ENCODE results near the gene UNC13C.

Gene UNC13C

GRCh38 chr15:54640873-54641272 lies 662.6 kb downstream of the UNC13C start:
- Histone ChIP-seq H3K23ac (ENCODE audit: low read length) (no peak overlapping the region), H3K79me1 (ENCODE audit: low read length) (no peaks in the 10 kb centered on the region), H4K12ac (ENCODE audit: low read depth, low read length) (no peak overlapping the region), H2AK5ac (ENCODE audit: low read length) (no peak overlapping the region), H4K91ac (ENCODE audit: low read depth, low read length) (no peak overlapping the region), H4K8ac (ENCODE audit: low read depth, low read length) (no peak overlapping the region), H2BK12ac (ENCODE audit: low read length) (no peak overlapping the region), H3K36me3 (ENCODE audit: control insufficient read depth in 1 of 2, insufficient read depth in 2 of 2, low read length in 2 of 2) (no peaks in the 10 kb centered on the region), H3K4ac (ENCODE audit: low read depth, low read length) (no peak overlapping the region), H3K4me1 (ENCODE audit: control insufficient read depth in 1 of 2, insufficient read depth in 2 of 2, low read length in 2 of 2) (no peaks in the 10 kb centered on the region), H2AFZ (ENCODE audit: insufficient read depth, low read length, poor library complexity) (no peak overlapping the region), H3K18ac (ENCODE audit: low read length) (no peak overlapping the region), H2BK5ac (ENCODE audit: low read depth, low read length, poor library complexity) (no peak overlapping the region), H3K4me2 (ENCODE audit: low read length) (no peak overlapping the region), H3K27me3 (ENCODE audit: insufficient read depth, low read length) (no peaks in the 10 kb centered on the region), H3K4me3 (ENCODE audit: low read depth, low read length) (no peak overlapping the region), H2BK120ac (ENCODE audit: insufficient read depth, low read length, poor library complexity) (no peak overlapping the region), H3K14ac (ENCODE audit: low read length) (no peak overlapping the region), H3K27ac (ENCODE audit: low read depth, low read length) (no peak overlapping the region), H3K9me3 (ENCODE audit: insufficient read depth, low read depth, low read length) (no peaks in the 10 kb centered on the region), H3K79me2 (ENCODE audit: control insufficient read depth, insufficient read depth, low read length, poor library complexity) (no peaks in the 10 kb centered on the region), H3K9ac (ENCODE audit: low read length) (no peak overlapping the region)
- DNase-seq, result no peak
- no CpG with 5 or more reads among the region's 2 CpGs for WGBS (ENCODE audit: extremely low coverage, insufficient coverage, insufficient read length)

GRCh38 chr15:54644796-54645195 lies 666.6 kb downstream of the UNC13C start:
- H3K9ac ChIP-seq (ENCODE audit: low read length), result no peak overlapping the region

DNA sequence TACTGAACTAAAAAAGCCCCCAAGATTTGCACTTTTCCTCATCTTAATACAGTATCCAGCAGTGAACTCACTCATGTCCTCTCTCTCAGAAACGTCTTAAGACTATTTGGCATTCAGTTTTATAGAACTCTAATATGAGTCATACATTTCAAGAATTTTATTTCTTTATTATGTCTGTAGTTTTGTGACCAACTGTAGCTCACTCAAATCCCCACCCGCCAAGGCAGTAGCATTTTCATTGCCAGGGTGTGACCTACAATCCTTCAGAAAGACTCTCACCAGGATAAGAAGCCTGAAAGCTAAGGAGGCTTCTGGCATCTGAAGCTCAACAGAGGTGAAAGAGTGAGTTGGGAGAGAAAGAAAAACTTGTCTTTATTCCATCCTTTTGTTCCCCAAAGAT lies 681.4 kb downstream of the UNC13C start:
- no peak overlapping the region for H3K4me2 ChIP-seq (ENCODE audit: low read length)
- H4K8ac ChIP-seq (ENCODE audit: low read depth, low read length), result no peak overlapping the region
- no peak for DNase-seq
- WGBS (ENCODE audit: extremely low coverage, insufficient coverage, insufficient read length), result no CpG with 5 or more reads among the region's 2 CpGs
- H3K27me3 ChIP-seq (ENCODE audit: insufficient read depth, low read length), result no peaks in the 10 kb centered on the region
- H2BK5ac ChIP-seq (ENCODE audit: low read depth, low read length, poor library complexity), result no peak overlapping the region
- H3K27ac ChIP-seq (ENCODE audit: low read depth, low read length), result no peak overlapping the region
- no peaks in the 10 kb centered on the region for H3K79me2 ChIP-seq (ENCODE audit: control insufficient read depth, insufficient read depth, low read length, poor library complexity)
- no peaks in the 10 kb centered on the region for H3K79me1 ChIP-seq (ENCODE audit: low read length)
- H4K12ac ChIP-seq (ENCODE audit: low read depth, low read length), result no peak overlapping the region
- no peak overlapping the region for H3K14ac ChIP-seq (ENCODE audit: low read length)
- H3K4me1 ChIP-seq (ENCODE audit: control insufficient read depth in 1 of 2, insufficient read depth in 2 of 2, low read length in 2 of 2), result no peaks in the 10 kb centered on the region
- no peak overlapping the region for H2AFZ ChIP-seq (ENCODE audit: insufficient read depth, low read length, poor library complexity)
- H3K9me3 ChIP-seq (ENCODE audit: insufficient read depth, low read depth, low read length), result no peaks in the 10 kb centered on the region
- H2BK120ac ChIP-seq (ENCODE audit: insufficient read depth, low read length, poor library complexity), result no peak overlapping the region
- no peak overlapping the region for H2AK5ac ChIP-seq (ENCODE audit: low read length)
- H2BK12ac ChIP-seq (ENCODE audit: low read length), result no peak overlapping the region
- H3K23ac ChIP-seq (ENCODE audit: low read length), result no peak overlapping the region
- H3K4me3 ChIP-seq (ENCODE audit: low read depth, low read length), result no peak overlapping the region
- H3K4ac ChIP-seq (ENCODE audit: low read depth, low read length), result no peak overlapping the region
- no peak overlapping the region for H4K91ac ChIP-seq (ENCODE audit: low read depth, low read length)
- no peak overlapping the region for H3K18ac ChIP-seq (ENCODE audit: low read length)
- no peaks in the 10 kb centered on the region for H3K36me3 ChIP-seq (ENCODE audit: control insufficient read depth in 1 of 2, insufficient read depth in 2 of 2, low read length in 2 of 2)
- H3K9ac ChIP-seq (ENCODE audit: low read length), result no peak overlapping the region

More at GRCh38 chr15:54644796-54645195, 666.6 kb downstream of the UNC13C start:
- no peak overlapping the region for H3K18ac ChIP-seq (ENCODE audit: low read length)
- H3K23ac ChIP-seq (ENCODE audit: low read length), result no peak overlapping the region
- no peak for DNase-seq
- no peak overlapping the region for H2BK5ac ChIP-seq (ENCODE audit: low read depth, low read length, poor library complexity)
- no peak overlapping the region for H4K12ac ChIP-seq (ENCODE audit: low read depth, low read length)
- WGBS (ENCODE audit: extremely low coverage, insufficient coverage, insufficient read length), result no CpG with 5 or more reads among the region's 2 CpGs
- no peak overlapping the region for H3K27ac ChIP-seq (ENCODE audit: low read depth, low read length)
- no peak overlapping the region for H2AFZ ChIP-seq (ENCODE audit: insufficient read depth, low read length, poor library complexity)
- H4K8ac ChIP-seq (ENCODE audit: low read depth, low read length), result no peak overlapping the region
- no peak overlapping the region for H3K14ac ChIP-seq (ENCODE audit: low read length)
- no peak overlapping the region for H3K4me2 ChIP-seq (ENCODE audit: low read length)
- no peak overlapping the region for H2AK5ac ChIP-seq (ENCODE audit: low read length)
- no peaks in the 10 kb centered on the region for H3K27me3 ChIP-seq (ENCODE audit: insufficient read depth, low read length)
- H3K79me1 ChIP-seq (ENCODE audit: low read length), result no peaks in the 10 kb centered on the region
- H2BK12ac ChIP-seq (ENCODE audit: low read length), result no peak overlapping the region
- H3K36me3 ChIP-seq (ENCODE audit: control insufficient read depth in 1 of 2, insufficient read depth in 2 of 2, low read length in 2 of 2), result no peaks in the 10 kb centered on the region
- H3K4me3 ChIP-seq (ENCODE audit: low read depth, low read length), result no peak overlapping the region
- H3K4ac ChIP-seq (ENCODE audit: low read depth, low read length), result no peak overlapping the region
- no peaks in the 10 kb centered on the region for H3K79me2 ChIP-seq (ENCODE audit: control insufficient read depth, insufficient read depth, low read length, poor library complexity)
- no peak overlapping the region for H4K91ac ChIP-seq (ENCODE audit: low read depth, low read length)
- no peak overlapping the region for H2BK120ac ChIP-seq (ENCODE audit: insufficient read depth, low read length, poor library complexity)
- peaks cover 5% of the 10 kb centered on the region for H3K9me3 ChIP-seq (ENCODE audit: insufficient read depth, low read depth, low read length)
- no peaks in the 10 kb centered on the region for H3K4me1 ChIP-seq (ENCODE audit: control insufficient read depth in 1 of 2, insufficient read depth in 2 of 2, low read length in 2 of 2)

GRCh38 chr15:54660356-54660755 lies 682.1 kb downstream of the UNC13C start:
- no peak overlapping the region for H2BK12ac ChIP-seq (ENCODE audit: low read length)
- no peaks in the 10 kb centered on the region for H3K9me3 ChIP-seq (ENCODE audit: insufficient read depth, low read depth, low read length)
- H2AK5ac ChIP-seq (ENCODE audit: low read length), result no peak overlapping the region
- no peak overlapping the region for H2AFZ ChIP-seq (ENCODE audit: insufficient read depth, low read length, poor library complexity)
- no peaks in the 10 kb centered on the region for H3K27me3 ChIP-seq (ENCODE audit: insufficient read depth, low read length)
- no CpG with 5 or more reads among the region's 5 CpGs for WGBS (ENCODE audit: extremely low coverage, insufficient coverage, insufficient read length)
- H3K4me2 ChIP-seq (ENCODE audit: low read length), result no peak overlapping the region
- H3K27ac ChIP-seq (ENCODE audit: low read depth, low read length), result no peak overlapping the region
- no peaks in the 10 kb centered on the region for H3K4me1 ChIP-seq (ENCODE audit: control insufficient read depth in 1 of 2, insufficient read depth in 2 of 2, low read length in 2 of 2)
- H2BK5ac ChIP-seq (ENCODE audit: low read depth, low read length, poor library complexity), result no peak overlapping the region
- no peak overlapping the region for H3K14ac ChIP-seq (ENCODE audit: low read length)
- peak overlapping the region; percentile 46 for H3K9ac ChIP-seq (ENCODE audit: low read length)
- H3K4ac ChIP-seq (ENCODE audit: low read depth, low read length), result no peak overlapping the region
- no peaks in the 10 kb centered on the region for H3K79me1 ChIP-seq (ENCODE audit: low read length)
- H2BK120ac ChIP-seq (ENCODE audit: insufficient read depth, low read length, poor library complexity), result no peak overlapping the region
- no peak overlapping the region for H3K4me3 ChIP-seq (ENCODE audit: low read depth, low read length)
- no peak overlapping the region for H4K91ac ChIP-seq (ENCODE audit: low read depth, low read length)
- no peak overlapping the region for H4K12ac ChIP-seq (ENCODE audit: low read depth, low read length)
- DNase-seq, result peak in 1 of 2 donors; percentile 13
- H3K23ac ChIP-seq (ENCODE audit: low read length), result no peak overlapping the region
- no peaks in the 10 kb centered on the region for H3K79me2 ChIP-seq (ENCODE audit: control insufficient read depth, insufficient read depth, low read length, poor library complexity)
- no peak overlapping the region for H3K18ac ChIP-seq (ENCODE audit: low read length)
- no peak overlapping the region for H4K8ac ChIP-seq (ENCODE audit: low read depth, low read length)
- no peaks in the 10 kb centered on the region for H3K36me3 ChIP-seq (ENCODE audit: control insufficient read depth in 1 of 2, insufficient read depth in 2 of 2, low read length in 2 of 2)

All from trophoblast cell (in vitro differentiated cells and primary cell).